ENCODE data around the gene ZNF548.

ZNF548 gene

DNA sequence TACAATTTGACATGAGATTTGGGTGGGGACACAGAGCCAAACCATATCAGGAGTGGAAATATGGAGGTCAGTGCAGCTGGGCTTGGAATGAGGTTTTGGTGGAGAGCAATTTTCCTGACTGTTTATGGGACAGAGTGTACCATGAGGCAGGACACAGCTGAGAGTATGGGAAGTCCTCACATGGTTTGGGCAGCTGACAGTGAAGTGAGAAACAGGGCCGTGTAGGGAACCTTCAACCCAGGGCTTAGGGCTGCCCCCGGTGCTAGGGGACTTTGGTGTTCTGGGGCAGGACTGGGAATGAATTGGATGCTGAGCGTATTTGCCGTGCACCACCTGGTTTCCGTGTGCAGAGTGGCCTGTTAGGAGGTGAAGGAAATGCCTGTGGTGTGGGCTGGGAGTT lies 6.1 kb downstream of the ZNF548 start:
- TF ChIP-seq CTCF (IDR thresholded peaks at IDR 0.05; ENCODE audit: low read depth, low read length, missing control alignments): no peak
- in situ Hi-C loops (cut with HindIII; ENCODE audit: low sequenced_read_pairs): no loop called here
- no peak for DNase-seq (ENCODE audit: low read depth)
- no peak overlapping the region for H3K4me3 ChIP-seq (ENCODE audit: low read depth, low read length)

DNA sequence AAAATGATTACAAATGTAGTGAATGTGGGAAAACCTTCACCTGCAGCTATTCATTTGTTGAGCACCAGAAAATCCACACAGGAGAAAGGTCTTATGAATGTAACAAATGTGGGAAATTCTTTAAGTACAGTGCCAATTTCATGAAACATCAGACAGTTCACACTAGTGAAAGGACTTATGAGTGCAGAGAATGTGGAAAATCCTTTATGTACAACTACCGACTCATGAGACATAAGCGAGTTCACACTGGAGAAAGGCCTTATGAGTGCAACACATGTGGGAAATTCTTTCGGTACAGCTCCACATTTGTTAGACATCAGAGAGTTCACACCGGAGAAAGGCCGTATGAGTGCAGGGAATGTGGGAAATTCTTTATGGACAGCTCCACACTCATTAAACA lies 9.2 kb downstream of the ZNF548 start:
- no peak for DNase-seq (ENCODE audit: low read depth)
- no peak for TF ChIP-seq CTCF (IDR thresholded peaks at IDR 0.05; ENCODE audit: low read depth, low read length, missing control alignments)
- no peak overlapping the region for H3K4me3 ChIP-seq (ENCODE audit: low read depth, low read length)
- in situ Hi-C loops (cut with HindIII; ENCODE audit: low sequenced_read_pairs): no loop called here

DNA sequence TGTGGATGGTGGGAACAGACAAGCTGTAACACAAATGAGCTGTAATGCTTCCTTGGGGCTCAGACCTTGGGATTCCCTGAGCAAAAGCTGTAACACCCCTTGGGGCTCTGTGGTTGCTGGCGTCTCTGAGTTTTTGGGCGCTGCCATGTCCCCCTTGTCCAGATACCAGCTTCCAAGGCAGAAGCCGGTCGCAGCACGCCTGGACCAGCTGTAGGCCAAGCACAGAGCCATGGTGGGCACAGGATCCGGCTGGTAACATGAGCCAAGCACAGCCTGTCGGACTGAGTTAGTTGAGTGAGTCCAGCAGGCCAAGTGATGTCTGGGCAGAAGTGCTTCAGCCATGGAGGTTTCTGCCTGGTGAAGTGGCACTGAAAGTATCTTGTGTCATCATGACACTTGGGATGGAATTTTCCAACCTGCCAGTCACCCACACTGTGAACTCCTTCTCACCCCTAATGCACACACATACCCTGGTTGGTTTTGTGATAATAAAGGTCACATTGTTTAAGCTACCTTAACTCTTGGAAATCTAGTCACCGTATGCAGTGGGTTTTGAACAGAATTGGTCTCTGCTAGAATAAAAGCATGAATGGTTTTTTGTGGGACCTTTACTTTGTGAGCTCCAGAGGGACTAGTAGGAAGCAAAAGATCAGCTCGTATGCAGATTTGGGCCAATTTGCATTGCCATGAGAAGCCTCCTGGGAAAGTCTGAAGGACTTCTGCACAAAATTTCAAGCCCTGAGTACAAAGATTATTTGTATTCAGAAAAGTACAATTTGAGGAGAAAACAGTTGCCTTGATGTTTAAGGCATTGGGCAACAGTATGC lies 14.3 kb downstream of the ZNF548 start:
- DNase-seq (ENCODE audit: low read depth): no peak
- in situ Hi-C loops (cut with HindIII; ENCODE audit: low sequenced_read_pairs): no loop called here
- no peak overlapping the region for H3K4me3 ChIP-seq (ENCODE audit: low read depth, low read length)
- TF ChIP-seq CTCF (IDR thresholded peaks at IDR 0.05; ENCODE audit: low read depth, low read length, missing control alignments): no peak

DNA sequence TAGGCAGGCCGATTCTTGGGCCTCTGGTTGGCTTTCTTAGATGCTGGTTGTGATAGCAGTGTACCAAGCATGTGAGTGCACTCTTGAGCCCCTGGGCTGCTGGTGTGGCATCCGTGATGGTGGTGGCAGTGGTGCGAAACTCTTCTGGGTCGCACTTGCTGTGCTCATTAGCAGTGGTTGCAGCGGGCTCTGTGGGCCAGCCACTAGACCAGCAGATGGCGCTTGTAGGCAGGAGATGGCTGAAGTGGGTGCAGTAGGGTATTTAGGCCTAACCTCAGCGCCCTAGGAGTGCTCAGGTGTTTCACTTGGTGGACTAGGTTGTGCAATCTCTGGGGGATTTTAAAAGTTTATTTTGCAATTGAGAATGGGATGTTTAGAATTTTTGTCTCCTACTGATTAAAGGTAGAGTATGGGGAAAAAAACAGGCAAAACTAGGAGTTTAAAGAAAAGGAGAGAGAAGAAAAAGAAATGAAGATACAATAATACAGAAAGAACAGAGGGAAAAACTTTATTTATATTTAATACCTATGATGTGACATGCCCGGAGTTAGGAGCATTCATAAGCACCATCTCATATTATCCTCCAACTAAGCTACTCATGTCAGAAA lies 17.0 kb downstream of the ZNF548 start:
- DNase-seq (ENCODE audit: low read depth): no peak
- H3K4me3 ChIP-seq (ENCODE audit: low read depth, low read length): no peak overlapping the region
- in situ Hi-C loops (cut with HindIII; ENCODE audit: low sequenced_read_pairs): no loop called here
- peak; percentile 61 for TF ChIP-seq CTCF (IDR thresholded peaks at IDR 0.05; ENCODE audit: low read depth, low read length, missing control alignments)

- in situ Hi-C loops (cut with HindIII; ENCODE audit: low sequenced_read_pairs): no loop called here
- TF ChIP-seq CTCF (IDR thresholded peaks at IDR 0.05; ENCODE audit: low read depth, low read length, missing control alignments): no peak
- H3K4me3 ChIP-seq (ENCODE audit: low read depth, low read length): peak within 1 kb of the TSS; percentile 97
- peak; percentile 87 for DNase-seq (ENCODE audit: low read depth)
Observed at GRCh38 chr19:57410877-57411671, 21.4 kb downstream of the ZNF548 start, which contains the start of gene ZNF17. Gene ZNF17 (plus strand): TSS chr19:57411161. CDS start chr19:57413616, 2,455 bp downstream.

GRCh38 chr19:57419439-57419838 lies 29.8 kb downstream of the ZNF548 start:
- in situ Hi-C loops (cut with HindIII; ENCODE audit: low sequenced_read_pairs): loop anchor here (5.0 kb wide), 1 partner anchor 37 kb away; no protein-coding TSS in a partner anchor
- TF ChIP-seq CTCF (IDR thresholded peaks at IDR 0.05; ENCODE audit: low read depth, low read length, missing control alignments): no peak
- no peak overlapping the region for H3K4me3 ChIP-seq (ENCODE audit: low read depth, low read length)
- no peak for DNase-seq (ENCODE audit: low read depth)
